A673 (cell line): ENCODE data around the gene CAMK1.

Source experiments
- CTCF ChIP-seq: fragments of 300-800, 200-600 bp; sonication (generic); conservative IDR thresholded peaks from 2 replicates; pipeline ENCODE4 v1.5.1; 2017; ENCODE audit warnings: low read depth, mild to moderate bottlenecking, antibody characterized with exemption, low read length, moderate library complexity, mixed read lengths
- EZH2 ChIP-seq: fragments of 200-600 bp; sonication (generic); IDR thresholded peaks from 2 replicates; pipeline ENCODE4 v1.6.1; 2017; ENCODE audit warnings: borderline replicate concordance, low read depth, mild to moderate bottlenecking, mixed read lengths, antibody characterized with exemption, low read length; ENCODE audit not compliant: poor library complexity, severe bottlenecking

- TF ChIP-seq EZH2: no peak
- TF ChIP-seq CTCF: no peak
Measured at GRCh38 chr3:9817436-9817835, 47.7 kb upstream of the CAMK1 start.
